Right lobe of liver (tissue), 4 donors: ENCODE measurements around the gene REV3L.

Source experiments
- CTCF ChIP-seq, 4 donors: fragments of 200-600 bp in 3 of 4; fragments of 450-650 bp in 1 of 4; IDR thresholded peaks; one replicate each; pipeline versions ENCODE4 v1.5.1 to v1.8.0; 2016 to 2022; ENCODE audit warnings: antibody characterized with exemption in 4 of 4, mild to moderate bottlenecking in 2 of 4
- POLR2A ChIP-seq: fragments of 450-650 bp; IDR thresholded peaks from one replicate; pipeline ENCODE4 v1.6.1; 2017; ENCODE audit warnings: antibody characterized with exemption, mild to moderate bottlenecking
- donor health status: DM: no; HTN: no; CAD: no.
- donor health status: DM: no; HTN: no; CAD: no.
- donor health status: DM: no; HTN: yes; CAD: no.

GRCh38 chr6:111379302-111379701 is 103.7 kb downstream of the REV3L start:
- TF ChIP-seq CTCF (IDR thresholded peaks at IDR 0.05) (no peak), POLR2A (no peak)
